Colonic mucosa (tissue), 4 donors: ENCODE data around the gene CLK3. TPM values are rescaled to one million over a fixed set of nuclear protein-coding genes. Genes with fewer than 3 reads are reported as not detected.

Source experiments
- DNase-seq: peaks from one replicate; pipeline ENCODE4 v3.0.0-alpha.2; 2020
- H3K27ac ChIP-seq: fragments of 200-600 bp; one replicate; pipeline ENCODE4 v1.8.0; 2021
- H3K27me3 ChIP-seq: fragments of 200-600 bp; one replicate; pipeline ENCODE4 v1.8.0; 2021
- H3K36me3 ChIP-seq: fragments of 200-600 bp; one replicate; pipeline ENCODE4 v1.8.0; 2021
- H3K4me1 ChIP-seq: fragments of 200-600 bp; one replicate; pipeline ENCODE4 v1.8.0; 2021; ENCODE audit warnings: mild to moderate bottlenecking
- H3K4me3 ChIP-seq: fragments of 200-600 bp; one replicate; pipeline ENCODE4 v1.8.0; 2021
- H3K9ac ChIP-seq, 2 donors: one replicate each; pipeline ENCODE4 v1.7.0; 2013; ENCODE audit warnings: control low read depth in 2 of 2, low read depth in 2 of 2, low read length in 2 of 2
- H3K9me3 ChIP-seq: fragments of 200-600 bp; one replicate; pipeline ENCODE4 v1.8.0; 2021
- intact Hi-C: fragments of 100-400 bp; cut with DNase I; formaldehyde crosslinking; loops from one replicate; pipeline ENCODE4 v1.14.1; 2022
- total RNA-seq, 2 donors: library from RNA; stranded (reverse); fragmentation: NEBNext Ultra II Directional in 1 of 2; extraction: Animal tissue kit (Norgen Biotek cat#: 25700) in 1 of 2; gene quantifications; one replicate each; pipeline ENCODE4 v1.2.1, GENCODE V29; 2021
- TF ChIP-seq, protein P1 (sequence below): fragments of 200-600 bp; IDR thresholded peaks from one replicate; pipeline ENCODE4 v1.8.0; 2022; ENCODE audit warnings: antibody characterized with exemption, mild to moderate bottlenecking
- donor health status: healthy.
- donor health status: DM: no; HTN: no; CAD: no.
- donor health status: DM: no; HTN: no; CAD: no.

Gene CLK3
- total RNA-seq: 10 to 100 TPM; 83.5 to 88.9 TPM

- peaks cover 14% of the 10 kb centered on the region for H3K36me3 ChIP-seq
- H3K27ac ChIP-seq: peak within 1 kb of the TSS; percentile 97
- intact Hi-C loops: loop anchor here (5.0 to 10.0 kb wide), 2 partner anchors 73 to 151 kb away; partner anchors contain the start of genes ARID3B and UBL7
- H3K4me1 ChIP-seq: peaks cover 20% of the 10 kb centered on the region
- peak within 1 kb of the TSS; percentile 99 to 100 for H3K9ac ChIP-seq
- peak within 1 kb of the TSS; percentile 99 for H3K4me3 ChIP-seq
- no peaks in the 10 kb centered on the region for H3K27me3 ChIP-seq
- no peaks in the 10 kb centered on the region for H3K9me3 ChIP-seq
- DNase-seq: peak; percentile 97
- TF ChIP-seq, protein P1, sequence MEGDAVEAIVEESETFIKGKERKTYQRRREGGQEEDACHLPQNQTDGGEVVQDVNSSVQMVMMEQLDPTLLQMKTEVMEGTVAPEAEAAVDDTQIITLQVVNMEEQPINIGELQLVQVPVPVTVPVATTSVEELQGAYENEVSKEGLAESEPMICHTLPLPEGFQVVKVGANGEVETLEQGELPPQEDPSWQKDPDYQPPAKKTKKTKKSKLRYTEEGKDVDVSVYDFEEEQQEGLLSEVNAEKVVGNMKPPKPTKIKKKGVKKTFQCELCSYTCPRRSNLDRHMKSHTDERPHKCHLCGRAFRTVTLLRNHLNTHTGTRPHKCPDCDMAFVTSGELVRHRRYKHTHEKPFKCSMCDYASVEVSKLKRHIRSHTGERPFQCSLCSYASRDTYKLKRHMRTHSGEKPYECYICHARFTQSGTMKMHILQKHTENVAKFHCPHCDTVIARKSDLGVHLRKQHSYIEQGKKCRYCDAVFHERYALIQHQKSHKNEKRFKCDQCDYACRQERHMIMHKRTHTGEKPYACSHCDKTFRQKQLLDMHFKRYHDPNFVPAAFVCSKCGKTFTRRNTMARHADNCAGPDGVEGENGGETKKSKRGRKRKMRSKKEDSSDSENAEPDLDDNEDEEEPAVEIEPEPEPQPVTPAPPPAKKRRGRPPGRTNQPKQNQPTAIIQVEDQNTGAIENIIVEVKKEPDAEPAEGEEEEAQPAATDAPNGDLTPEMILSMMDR: no peak
Observed at GRCh38 chr15:74615508-74616365, at the start of gene CLK3. Gene CLK3, plus strand, starts transcription at chr15:74615836. Its CDS starts 3,361 bp downstream, at chr15:74619197.

DNA sequence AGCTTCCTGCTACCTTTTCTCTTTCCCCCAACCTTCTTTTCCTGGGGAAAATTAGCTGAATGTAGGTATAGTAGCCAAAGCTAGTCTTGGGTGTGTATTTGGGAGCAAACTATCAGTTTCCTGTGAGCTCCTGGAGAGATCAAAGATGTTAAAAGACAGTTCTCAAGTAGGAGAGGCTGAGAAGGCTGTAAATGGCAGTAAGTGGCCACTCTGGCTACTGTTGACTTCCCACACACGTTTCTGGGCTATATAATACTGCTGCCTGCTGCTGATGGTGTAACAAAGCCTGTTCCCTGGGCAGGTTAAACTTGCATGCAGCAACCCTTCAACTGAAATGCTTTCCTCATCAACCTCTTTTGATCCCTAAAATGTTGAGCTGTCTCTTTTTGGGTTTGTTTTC lies 47.0 kb upstream of the CLK3 start:
- H3K27ac ChIP-seq: no peak overlapping the region
- H3K36me3 ChIP-seq: no peaks in the 10 kb centered on the region
- no peak overlapping the region for H3K4me3 ChIP-seq
- H3K4me1 ChIP-seq: no peaks in the 10 kb centered on the region
- H3K27me3 ChIP-seq: no peaks in the 10 kb centered on the region
- H3K9me3 ChIP-seq: no peaks in the 10 kb centered on the region
- H3K9ac ChIP-seq: no peak overlapping the region
- no peak for DNase-seq
- intact Hi-C loops: no loop called here
- TF ChIP-seq, protein P1: no peak

- Histone ChIP-seq H3K4me3 (no peak overlapping the region), H3K27ac (no peak overlapping the region), H3K27me3 (no peaks in the 10 kb centered on the region), H3K36me3 (peaks cover 5% of the 10 kb centered on the region), H3K4me1 (no peaks in the 10 kb centered on the region), H3K9me3 (no peaks in the 10 kb centered on the region), H3K9ac (no peak overlapping the region)
- TF ChIP-seq, protein P1: no peak
- DNase-seq: no peak
- intact Hi-C loops: no loop called here
Observed at GRCh38 chr15:74569731-74570070, 45.9 kb upstream of the CLK3 start.

DNA sequence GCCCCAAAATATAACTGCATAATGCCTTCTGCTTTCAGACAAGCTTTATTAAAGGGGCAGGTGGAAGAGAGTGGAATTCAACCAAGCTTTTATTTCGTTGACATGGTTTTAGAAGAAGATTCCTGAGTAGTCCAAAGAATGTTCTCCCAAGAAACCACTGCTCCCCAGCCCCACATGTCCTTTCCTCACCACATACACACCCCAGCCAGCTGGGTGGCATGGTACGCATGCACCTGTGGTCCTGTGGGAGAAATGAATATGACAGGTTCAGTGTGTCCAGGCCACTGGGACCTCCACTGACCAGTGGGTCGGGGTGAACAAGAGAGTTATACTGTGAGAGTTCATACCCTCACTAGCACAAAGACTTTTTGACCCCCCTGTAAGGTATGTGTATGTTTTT lies 44.4 kb upstream of the CLK3 start:
- Histone ChIP-seq H3K27me3 (no peaks in the 10 kb centered on the region), H3K9ac (no peak overlapping the region), H3K4me1 (no peaks in the 10 kb centered on the region), H3K36me3 (peaks cover 5% of the 10 kb centered on the region), H3K9me3 (no peaks in the 10 kb centered on the region), H3K4me3 (no peak overlapping the region), H3K27ac (no peak overlapping the region)
- intact Hi-C loops: no loop called here
- no peak for DNase-seq
- TF ChIP-seq, protein P1: no peak

GRCh38 chr15:74573987-74574386 lies 41.6 kb upstream of the CLK3 start:
- Histone ChIP-seq H3K9me3 (no peaks in the 10 kb centered on the region), H3K27ac (no peak overlapping the region), H3K4me3 (no peak overlapping the region), H3K36me3 (peaks cover 5% of the 10 kb centered on the region), H3K4me1 (no peaks in the 10 kb centered on the region), H3K27me3 (no peaks in the 10 kb centered on the region), H3K9ac (no peak overlapping the region)
- TF ChIP-seq, protein P1: no peak
- intact Hi-C loops: no loop called here
- no peak for DNase-seq
